HepG2 (cell line): ENCODE data around the gene FRRS1. TPM values are rescaled to one million over a fixed set of nuclear protein-coding genes. Genes with fewer than 3 reads are reported as not detected.

Experiments
- ETS1 ChIP-seq: sonication (generic); formaldehyde crosslinking; IDR thresholded peaks from 2 replicates; pipeline ENCODE4 v1.4.0; 2020; ENCODE audit warnings: missing genetic modification reagents
- GPN1 ChIP-seq: sonication (generic); formaldehyde crosslinking; IDR thresholded peaks from 2 replicates; pipeline ENCODE4 v1.5.1; 2020; ENCODE audit warnings: missing genetic modification reagents, borderline replicate concordance
- HMGXB4 ChIP-seq, 2 experiments: sonication (generic) in 1 of 2; formaldehyde crosslinking in 1 of 2; IDR thresholded peaks; 2 replicates each; pipeline versions ENCODE4 v1.4.0 to v1.6.1; 2018 to 2020; ENCODE audit warnings: missing genetic modification reagents in 2 of 2, borderline replicate concordance in 1 of 2, low read depth in 1 of 2, mild to moderate bottlenecking in 1 of 2, missing biosample characterization in 1 of 2
- NFIB ChIP-seq: sonication (generic); formaldehyde crosslinking; IDR thresholded peaks from 2 replicates; pipeline ENCODE4 v1.9.0; 2021; ENCODE audit warnings: missing genetic modification reagents, mild to moderate bottlenecking, borderline replicate concordance
- ZNF318 ChIP-seq: sonication (generic); formaldehyde crosslinking; IDR thresholded peaks from 2 replicates; pipeline ENCODE4 v1.4.0; 2020; ENCODE audit warnings: mild to moderate bottlenecking, missing genetic modification reagents
- ZSCAN30 ChIP-seq: sonication (generic); formaldehyde crosslinking; IDR thresholded peaks from 2 replicates; pipeline ENCODE4 v1.5.0; 2020; ENCODE audit warnings: mild to moderate bottlenecking, missing genetic modification reagents
- polyA plus RNA-seq, 8 experiments: library from polyadenylated mRNA; depleted of rRNA in 3 of 8; stranded (reverse) in 7 of 8; unstranded in 1 of 8; fragments of >200 nt; fragmentation: Illumina TruSeq in 4 of 8; extraction: Trizol in 4 of 8; gene quantifications; 2 replicates each; pipeline versions ENCODE4 v1.2.1 to v1.2.3, GENCODE V29; 2011 to 2016; ENCODE audit warnings: low read depth in 4 of 8, missing spikeins in 1 of 8, mixed read lengths in 1 of 8; ENCODE audit not compliant: insufficient read depth in 1 of 8
- total RNA-seq, 5 experiments: library from RNA; depleted of rRNA; stranded (reverse); fragments of >200 nt; fragmentation: Illumina TruSeq; extraction: Trizol; gene quantifications; 2 replicates each; pipeline ENCODE4 v1.2.3, GENCODE V29; 2016; ENCODE audit warnings: low read depth in 1 of 5

Gene FRRS1
- total and polyA plus RNA-seq, 2 of the 13 experiments (the other 11 are each of a cell fraction or from before 2014, with no cell fraction given) = 22.6 to 23.4 TPM

GRCh38 chr1:99723251-99723650 is 43.2 kb downstream of the FRRS1 start (continued):
- TF ChIP-seq HMGXB4 (CRISPR knock-in tag; IDR thresholded peaks at IDR 0.05; ENCODE audit: borderline replicate concordance in 1 of 2, low read depth in 1 of 2) = no peak
- no peak for TF ChIP-seq GPN1 (CRISPR knock-in tag)
- TF ChIP-seq NFIB = no peak
- no peak for TF ChIP-seq ETS1
- TF ChIP-seq ZSCAN30 = no peak
- TF ChIP-seq ZNF318 = no peak
